NK-92 (cell line): ENCODE results near the gene PSME3IP1.
"Not testable (repeated sequence)": the region's sequence is repeated elsewhere in the genome, so short reads cannot be mapped to it uniquely, and the experiment has no call there.

Experiments used
- DNase-seq: peaks from one replicate; lab custom pipeline; 2025; ENCODE audit not compliant: unreplicated experiment; lab: John Stamatoyannopoulos, UW

PSME3IP1 gene

DNA sequence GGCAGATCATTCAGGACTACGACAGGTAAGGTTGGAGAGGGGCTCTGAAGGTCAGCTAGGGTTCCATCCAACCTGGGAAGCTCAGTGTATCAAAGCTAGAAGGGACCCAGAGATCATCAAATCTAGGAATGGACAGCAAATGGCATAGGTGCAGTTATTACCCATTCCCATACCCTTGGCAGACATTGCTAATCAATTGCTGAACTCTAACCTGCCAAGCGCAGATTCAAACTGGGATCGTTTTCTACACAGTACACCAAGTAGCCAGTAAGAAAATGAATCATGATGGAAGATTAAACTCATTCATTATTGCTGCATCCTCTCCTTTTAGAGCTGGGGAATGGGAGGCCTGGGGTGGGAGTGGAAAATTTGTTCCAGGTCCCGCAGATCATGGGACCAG, 59.9 kb downstream of the PSME3IP1 start:
- DNase-seq: no peak

GRCh38 chr16:57125376-57125775, 60.5 kb downstream of the PSME3IP1 start:
- no peak for DNase-seq

- no peak for DNase-seq
Measured at GRCh38 chr16:57123974-57124674, 61.7 kb downstream of the PSME3IP1 start.

DNA sequence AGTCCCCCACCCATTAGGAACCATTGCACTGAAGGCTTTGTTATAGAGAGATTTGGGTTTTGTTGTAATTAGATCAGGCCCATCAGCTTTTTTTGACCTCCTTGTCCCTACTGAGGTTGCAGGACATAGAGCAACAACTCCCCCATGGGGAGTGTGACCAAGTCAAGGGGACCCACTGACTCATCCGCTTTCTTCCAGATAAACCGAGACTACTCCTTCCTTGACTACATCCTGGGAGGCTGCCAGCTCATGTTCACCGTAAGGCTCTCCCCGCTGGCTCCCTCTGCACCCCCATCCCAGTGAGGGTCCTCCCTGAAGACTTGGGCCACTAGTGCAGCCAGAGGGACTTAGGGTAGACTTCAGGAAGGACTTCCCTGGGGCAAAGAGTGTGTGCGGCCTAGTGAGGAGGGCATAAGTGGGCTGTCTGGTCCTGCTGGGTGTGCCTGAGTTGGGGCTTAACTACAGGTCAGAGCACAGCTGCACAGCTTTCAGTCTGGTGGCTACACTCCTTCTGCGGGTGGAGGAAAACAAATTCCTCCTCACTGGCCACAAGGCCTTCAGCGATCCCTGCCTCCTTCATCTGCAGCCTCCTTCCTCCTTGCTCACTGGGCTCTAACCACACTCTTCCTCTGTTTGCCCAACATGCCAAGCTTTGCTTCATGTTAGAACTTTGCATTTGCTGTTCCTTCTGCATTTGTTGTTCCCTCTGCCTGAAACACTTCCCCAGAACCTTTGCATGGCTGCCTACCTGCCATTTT, 62.4 kb downstream of the PSME3IP1 start:
- no peak for DNase-seq

GRCh38 chr16:57118461-57119084, 67.3 kb downstream of the PSME3IP1 start:
- DNase-seq: no peak

DNA sequence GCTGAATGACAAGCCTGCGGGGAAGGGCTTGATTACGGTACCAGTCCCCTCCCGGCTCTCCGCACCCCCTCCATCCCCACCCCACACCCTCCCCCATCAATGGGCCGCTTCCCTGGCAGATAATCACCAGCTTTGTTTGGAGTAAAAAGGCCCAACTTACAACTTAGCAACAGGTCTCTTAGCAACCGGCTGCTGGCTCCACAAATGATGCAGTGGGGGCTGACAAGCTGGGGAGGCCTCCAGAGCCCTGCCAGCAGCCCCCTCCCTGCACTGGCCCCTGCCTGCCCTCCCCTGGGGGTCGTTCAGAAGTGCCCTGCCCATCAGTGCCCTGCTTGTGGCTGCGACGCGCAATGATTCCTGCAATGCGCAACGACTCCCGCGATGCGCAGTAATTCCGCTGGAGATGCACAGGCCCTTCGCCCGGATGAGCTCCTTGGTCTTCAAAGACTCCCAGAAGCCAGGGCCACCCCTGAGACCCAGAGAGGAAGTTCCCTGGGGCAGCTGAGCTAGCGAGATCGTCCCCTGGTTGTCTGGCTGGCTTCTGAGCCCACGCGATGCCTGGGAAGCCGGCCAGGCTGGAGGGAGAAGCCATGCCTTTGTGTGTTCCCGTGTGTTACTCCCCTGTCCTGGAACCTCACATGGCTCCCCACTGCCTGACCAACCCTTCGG, 70.2 kb downstream of the PSME3IP1 start:
- DNase-seq: no peak

DNA sequence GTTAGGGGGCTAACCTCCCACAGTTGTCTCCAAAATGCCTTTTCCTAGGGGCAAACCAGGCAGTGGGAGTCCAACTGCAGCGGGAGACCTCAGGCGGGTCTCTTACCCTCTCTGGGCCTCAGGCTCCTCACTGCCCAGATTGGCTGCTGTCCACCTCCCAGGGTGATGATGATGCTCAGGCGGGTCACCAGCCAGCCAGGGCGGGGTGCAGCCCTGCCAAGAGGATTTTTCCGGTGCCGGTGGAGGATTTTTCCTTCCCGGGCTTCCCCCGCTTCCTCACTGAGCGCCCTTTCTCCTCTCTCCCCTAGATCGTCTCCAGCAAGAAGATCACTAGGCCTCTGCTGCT, 70.7 kb downstream of the PSME3IP1 start:
- DNase-seq: no peak

DNA sequence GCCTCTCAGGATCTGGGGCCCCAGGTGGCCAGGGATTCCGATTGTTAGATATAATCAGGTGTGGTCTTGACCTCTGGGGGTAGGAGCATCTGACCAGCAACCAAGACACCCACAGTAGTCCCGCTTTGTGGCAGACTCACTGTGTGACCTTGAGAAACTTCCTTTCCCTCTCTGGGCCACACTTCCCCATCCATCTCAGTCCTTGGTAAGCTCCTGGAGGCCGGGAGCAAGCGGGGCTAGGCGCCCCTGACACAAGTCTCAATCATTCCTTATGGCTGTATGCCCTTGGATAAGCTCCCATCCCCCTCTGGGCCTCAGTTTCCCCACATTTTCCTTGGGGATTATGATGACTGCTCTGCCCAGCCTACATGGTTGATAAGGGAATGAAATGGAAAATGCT, 72.2 kb downstream of the PSME3IP1 start:
- DNase-seq: no peak

- no peak for DNase-seq
Measured at GRCh38 chr16:57113042-57113453, 72.8 kb downstream of the PSME3IP1 start.

DNA sequence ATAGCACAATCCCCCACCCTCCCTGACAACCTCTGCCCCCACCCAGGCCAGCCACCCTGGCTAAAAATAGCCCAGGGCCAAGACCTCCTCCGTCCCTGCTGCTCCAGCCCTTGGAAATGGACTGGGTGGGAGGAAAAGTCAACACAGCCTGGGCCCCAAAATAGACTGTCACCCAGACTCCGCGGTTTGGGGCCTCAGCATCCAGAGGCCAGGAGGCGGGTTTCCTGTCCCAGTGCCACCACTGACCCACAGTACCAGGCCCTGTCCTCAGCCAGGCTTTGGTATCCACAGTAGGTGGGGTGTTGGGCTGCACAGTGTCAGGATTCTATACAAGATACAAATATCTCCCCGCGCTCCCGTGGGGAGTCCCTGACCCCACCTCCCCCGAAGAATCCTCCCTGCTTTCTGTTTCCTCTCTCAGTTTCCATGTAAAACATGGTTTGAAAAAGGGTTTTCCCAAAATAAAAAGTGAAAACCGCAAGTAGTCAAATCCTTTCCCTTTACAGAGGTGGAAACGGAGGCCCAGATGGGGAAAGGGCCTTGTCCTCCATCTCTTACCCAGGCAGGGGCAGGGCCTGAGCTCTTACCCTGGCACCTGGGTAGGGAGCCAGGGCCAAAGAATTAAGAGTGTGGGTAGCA, 73.3 kb downstream of the PSME3IP1 start:
- DNase-seq: no peak

DNA sequence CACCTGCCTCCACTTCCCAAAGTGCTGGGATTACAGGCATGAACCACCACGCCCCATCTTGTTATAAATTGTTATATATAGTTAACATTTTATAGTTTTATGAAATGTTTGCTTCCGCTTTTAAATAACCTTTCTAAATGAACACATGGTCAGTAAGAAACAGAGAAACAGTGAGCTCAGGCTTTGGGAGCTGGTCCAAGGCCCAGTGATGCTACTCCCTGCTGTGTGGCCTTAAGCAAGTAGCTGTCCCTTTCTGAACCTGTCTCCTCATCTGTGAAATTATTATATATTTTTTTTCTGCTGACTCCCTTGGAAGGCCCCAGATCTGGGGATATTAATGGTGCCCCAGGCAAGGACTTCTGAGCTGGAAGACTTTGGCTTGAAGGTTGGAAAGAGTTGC, 74.4 kb downstream of the PSME3IP1 start:
- DNase-seq: no peak

GRCh38 chr16:57110937-57111336, 74.9 kb downstream of the PSME3IP1 start:
- no peak for DNase-seq

GRCh38 chr16:57109259-57110105, 76.4 kb downstream of the PSME3IP1 start:
- DNase-seq: not testable (repeated sequence)

GRCh38 chr16:57108432-57108831, 77.4 kb downstream of the PSME3IP1 start:
- no peak for DNase-seq

DNA sequence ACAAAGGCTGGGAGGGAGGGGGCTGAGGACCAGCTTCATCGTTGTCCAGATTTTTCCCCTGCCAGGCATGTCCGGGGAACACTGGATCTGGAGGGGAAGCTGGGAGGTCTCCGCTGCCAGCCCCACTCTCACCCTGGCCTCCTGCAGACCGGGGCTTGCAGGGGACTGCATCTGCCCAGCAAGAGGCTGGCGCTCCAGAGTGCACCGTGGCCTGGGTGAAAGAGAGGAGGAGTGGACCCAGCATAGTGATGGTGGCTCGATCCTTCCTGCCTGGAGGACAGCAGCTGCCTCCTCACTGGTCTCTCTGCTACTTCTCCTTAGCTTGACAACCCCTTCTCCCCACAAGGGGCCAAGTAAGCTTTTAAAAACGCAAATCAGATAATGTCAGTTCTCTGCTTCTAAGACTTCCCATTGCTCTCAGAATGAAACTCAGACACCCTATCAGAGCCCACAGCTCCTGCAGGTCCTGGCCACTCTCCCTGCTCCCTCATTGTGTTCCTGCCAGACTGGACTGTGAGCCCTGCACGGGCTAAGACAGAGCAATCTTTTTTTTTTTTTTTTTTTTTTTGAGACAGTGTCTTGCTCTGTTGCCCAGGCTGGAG, 78.4 kb downstream of the PSME3IP1 start:
- DNase-seq: no peak

- DNase-seq: no peak
Measured at GRCh38 chr16:57106767-57107166, 79.1 kb downstream of the PSME3IP1 start.

GRCh38 chr16:57105184-57105583, 80.7 kb downstream of the PSME3IP1 start:
- DNase-seq: no peak

- no peak for DNase-seq
Measured at GRCh38 chr16:57104706-57105105, 81.1 kb downstream of the PSME3IP1 start.

DNA sequence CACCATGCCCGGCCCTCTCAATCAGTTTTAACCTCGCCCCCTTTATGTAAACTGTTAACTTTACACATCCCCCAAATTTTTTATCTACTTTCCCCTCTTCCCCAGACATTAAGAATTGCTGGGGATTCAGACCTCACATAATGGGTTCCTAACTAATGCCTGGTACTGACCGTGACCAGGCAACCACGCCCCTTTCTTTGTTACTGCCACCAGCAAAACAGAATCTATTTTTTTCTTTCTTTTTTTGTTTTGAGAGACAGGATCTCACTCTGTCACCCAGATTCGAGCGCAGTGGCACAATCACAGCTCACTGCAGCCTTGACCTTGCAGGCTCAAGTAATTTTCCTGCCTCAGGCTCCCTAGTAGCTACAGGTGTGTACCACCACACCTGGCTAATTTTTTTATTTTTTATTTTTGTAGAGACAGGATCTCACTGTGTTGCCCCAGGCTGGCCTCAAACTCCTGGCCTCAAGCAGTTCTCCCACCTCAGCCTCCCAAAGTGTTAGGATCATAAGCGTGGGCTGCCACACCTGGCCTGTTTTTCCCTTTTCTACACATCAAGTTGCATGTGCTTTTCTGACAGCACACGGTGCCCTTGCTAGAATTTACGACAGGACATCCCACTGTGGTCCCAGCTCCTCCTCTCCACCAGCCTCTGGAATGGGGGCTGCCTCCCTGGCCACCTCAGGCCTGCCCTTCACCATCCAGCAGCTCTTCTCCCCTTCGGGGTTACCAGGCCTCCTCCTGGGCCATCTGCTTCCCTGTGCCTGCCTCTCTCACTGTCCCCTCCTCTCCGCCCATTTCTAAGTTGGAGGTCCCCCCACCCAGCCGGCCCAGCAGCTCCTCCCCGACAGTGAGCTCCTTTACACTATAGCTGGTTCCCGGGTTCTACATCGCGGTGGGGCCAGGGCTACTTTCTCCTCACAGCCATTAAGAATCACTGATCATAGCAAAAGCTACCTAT, 82.7 kb downstream of the PSME3IP1 start:
- DNase-seq: no peak
